Fibroblast of pulmonary artery (primary cell): Measurements from ENCODE around the gene SUFU.
A peak's percentile ranks its signal among the peaks of the same experiment; 100 is the strongest.

ENCODE experiments used
- DNase-seq: peaks from one replicate; pipeline ENCODE4 v3.0.0-alpha.2; 2010; ENCODE audit warnings: low read depth
- H3K4me3 ChIP-seq: replicated peaks from 2 replicates; pipeline ENCODE4 v1.5.1; 2011; ENCODE audit warnings: low read depth, mild to moderate bottlenecking, control low read depth, low read length, moderate library complexity
- TF ChIP-seq, protein P1 (sequence below): IDR thresholded peaks from 2 replicates; pipeline ENCODE4 v1.5.1; 2011; ENCODE audit warnings: mild to moderate bottlenecking, control low read depth, low read length, inconsistent platforms; ENCODE audit errors: missing control alignments

SUFU gene

DNA sequence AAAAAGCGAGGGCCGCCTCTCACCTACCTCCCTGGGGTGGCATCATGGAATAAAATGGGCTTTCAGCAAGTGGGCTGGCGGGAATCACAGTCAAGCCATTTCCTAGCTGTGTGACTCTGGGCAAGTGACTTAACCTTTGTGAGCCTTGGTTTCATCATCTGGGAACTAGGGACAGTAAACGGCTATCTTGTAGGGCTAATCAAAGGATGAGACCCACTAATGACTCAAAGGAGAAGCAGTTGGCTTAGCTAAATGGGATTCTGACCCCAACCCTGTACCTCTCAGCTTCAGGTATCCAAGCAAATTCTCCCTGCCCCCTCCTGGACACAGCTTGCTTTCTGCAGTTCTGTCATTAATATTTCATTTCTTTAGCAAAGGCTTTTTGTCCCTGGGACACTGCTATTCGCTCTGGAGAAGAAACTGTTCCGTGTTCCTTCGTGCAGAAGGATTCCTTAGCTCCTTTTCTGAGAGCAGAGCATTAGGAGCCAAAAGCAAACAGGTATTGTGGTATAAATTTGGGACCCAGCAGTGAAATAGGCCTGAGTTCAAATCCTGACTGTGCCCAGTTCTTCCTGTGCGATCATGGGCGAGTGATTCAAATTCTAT is 166.4 kb downstream of the SUFU start:
- no peak for DNase-seq
- TF ChIP-seq, protein P1, sequence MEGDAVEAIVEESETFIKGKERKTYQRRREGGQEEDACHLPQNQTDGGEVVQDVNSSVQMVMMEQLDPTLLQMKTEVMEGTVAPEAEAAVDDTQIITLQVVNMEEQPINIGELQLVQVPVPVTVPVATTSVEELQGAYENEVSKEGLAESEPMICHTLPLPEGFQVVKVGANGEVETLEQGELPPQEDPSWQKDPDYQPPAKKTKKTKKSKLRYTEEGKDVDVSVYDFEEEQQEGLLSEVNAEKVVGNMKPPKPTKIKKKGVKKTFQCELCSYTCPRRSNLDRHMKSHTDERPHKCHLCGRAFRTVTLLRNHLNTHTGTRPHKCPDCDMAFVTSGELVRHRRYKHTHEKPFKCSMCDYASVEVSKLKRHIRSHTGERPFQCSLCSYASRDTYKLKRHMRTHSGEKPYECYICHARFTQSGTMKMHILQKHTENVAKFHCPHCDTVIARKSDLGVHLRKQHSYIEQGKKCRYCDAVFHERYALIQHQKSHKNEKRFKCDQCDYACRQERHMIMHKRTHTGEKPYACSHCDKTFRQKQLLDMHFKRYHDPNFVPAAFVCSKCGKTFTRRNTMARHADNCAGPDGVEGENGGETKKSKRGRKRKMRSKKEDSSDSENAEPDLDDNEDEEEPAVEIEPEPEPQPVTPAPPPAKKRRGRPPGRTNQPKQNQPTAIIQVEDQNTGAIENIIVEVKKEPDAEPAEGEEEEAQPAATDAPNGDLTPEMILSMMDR, result no peak
- no peak overlapping the region for H3K4me3 ChIP-seq

DNA sequence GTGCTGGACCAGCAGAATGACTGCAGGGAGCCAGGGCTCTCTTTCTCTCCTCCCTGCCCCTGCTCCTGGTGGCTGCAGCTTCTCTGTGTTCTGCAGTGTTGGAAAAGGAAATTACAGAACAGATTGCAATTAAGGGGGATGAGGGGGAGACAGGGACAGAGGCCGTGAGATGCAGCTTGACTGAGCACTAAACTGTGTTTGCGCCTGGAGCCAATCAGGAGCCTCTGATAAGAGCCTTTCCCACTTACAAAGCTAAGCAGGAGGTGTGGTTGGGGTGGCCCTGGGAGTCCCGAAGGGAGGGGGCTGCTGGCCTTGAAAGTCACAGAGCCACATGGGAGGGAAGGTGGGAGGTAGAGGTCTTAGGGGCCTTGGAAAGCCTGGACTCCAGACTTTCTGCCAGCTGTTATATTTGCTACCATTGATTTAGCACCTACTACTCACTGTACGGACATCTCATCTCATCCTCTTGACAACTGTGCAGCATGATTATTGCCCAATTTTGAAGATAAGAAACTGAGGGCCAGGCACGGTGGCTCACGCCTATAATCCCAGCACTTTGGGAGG is 167.2 kb downstream of the SUFU start:
- no peak overlapping the region for H3K4me3 ChIP-seq
- TF ChIP-seq, protein P1, result no peak
- DNase-seq, result no peak

DNA sequence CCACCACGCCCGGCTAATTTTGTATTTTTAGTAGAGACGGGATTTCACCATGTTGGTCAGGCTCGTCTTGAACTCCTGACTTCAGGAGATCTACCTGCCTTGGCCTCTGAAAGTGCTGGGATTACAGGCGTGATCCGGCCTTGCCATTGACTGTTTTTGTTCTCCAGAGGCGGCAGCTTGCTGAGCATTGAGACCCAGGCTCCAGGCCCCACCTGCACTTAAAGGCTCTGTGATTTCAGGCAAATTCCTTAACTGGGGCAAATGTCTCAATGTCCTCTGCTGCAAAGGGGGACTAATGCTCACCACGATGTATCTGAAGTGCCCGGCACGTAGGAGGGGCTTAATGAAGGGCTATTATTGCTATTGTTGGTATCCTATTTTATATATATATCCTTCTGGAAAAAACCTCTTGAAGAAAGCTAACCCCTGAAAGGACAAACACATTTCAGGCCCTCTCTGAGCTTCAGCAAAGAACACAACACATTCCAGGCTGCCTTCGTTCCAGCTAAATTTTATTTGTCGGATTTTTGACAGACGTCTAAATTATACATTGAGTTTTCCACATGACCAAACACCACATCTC is 169.6 kb downstream of the SUFU start:
- no peak for DNase-seq
- TF ChIP-seq, protein P1, result no peak
- H3K4me3 ChIP-seq, result no peak overlapping the region

DNA sequence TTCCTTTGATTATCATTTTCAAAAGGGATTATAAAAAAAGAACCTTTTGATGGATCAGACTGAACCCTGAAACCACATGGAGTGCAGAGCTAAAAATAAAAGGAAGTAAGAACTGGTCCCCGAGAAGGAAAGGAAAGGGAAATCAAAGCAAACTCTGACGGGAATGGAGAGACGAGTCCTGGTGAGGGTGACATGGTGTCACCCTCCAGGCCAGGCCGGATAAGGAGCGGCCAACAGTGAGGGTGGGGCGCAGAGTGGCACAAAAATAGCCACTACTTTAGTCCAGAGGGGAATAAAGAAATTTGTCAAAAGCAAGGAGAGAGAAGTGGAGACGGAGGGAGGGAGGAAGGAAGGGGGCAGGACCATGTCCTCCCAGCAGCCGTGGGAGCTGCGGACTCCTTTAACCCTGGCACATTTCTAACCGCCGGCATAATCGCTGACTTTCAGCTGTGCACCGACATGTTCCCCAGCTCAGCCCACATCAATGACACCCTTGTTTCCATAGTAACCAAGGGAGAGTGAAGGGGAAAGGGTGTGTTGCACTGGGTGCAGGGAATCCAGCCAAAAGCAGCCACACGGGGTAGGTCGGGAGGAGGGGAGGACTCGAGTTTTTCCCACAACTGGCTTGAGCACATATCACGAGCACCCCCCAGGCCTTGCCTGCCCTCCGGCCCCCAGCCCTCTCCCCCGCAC is 170.2 kb downstream of the SUFU start:
- peak; percentile 86 for DNase-seq
- peak overlapping the region; percentile 15 for H3K4me3 ChIP-seq
- TF ChIP-seq, protein P1, result no peak

DNA sequence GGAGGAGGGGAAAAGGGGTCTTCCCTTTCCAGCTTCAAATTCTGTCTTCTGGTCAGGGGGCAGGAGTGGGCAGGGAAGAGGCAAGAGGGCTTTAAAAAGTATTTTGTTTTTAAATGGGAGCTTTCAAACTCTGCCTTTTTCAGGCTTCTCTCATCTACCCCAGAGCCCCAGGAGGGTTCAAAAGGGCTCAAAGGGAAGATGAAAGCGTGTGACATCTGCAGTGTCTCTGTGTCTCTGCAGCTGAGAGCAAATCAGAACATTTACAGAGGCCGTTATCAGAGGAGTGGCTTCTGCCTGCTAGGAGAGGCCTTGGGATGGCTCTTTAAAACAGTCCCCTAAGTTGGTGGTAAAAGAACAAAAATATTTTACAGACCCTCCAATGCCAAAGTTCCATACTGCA is 170.8 kb downstream of the SUFU start:
- no peak for DNase-seq
- TF ChIP-seq, protein P1, result no peak
- H3K4me3 ChIP-seq, result no peak overlapping the region

DNA sequence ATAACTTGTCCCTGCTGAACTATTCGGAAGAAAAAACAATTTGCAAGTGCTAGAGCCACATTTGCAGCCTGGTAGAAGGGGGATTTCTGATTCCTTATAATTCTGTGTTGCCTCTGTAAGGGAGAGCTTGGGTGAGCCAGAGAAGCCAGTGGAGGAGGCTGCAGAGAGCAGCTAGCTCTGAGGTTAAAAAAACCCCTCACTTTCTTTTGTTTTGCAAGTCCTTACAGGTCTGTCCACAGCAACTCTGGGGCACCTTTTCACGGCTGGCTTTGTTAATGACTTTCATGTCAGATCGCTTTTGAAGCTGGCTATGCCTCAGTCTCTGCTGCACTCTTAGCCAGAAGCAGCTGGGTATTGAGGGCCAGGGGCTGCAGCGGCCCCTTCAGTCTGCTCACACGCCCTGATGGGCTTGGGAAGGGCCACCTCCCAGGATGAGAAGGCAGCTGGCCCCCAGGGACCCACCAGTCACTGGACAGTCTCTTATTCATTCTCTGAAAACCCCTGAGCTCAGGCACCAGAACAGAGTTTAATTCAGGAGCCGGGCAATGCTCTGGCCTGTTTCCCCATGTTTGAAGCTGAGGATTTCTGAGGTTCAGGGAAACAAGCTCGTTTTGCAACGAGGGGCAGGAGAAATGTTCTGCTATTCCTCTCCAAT is 171.4 kb downstream of the SUFU start:
- TF ChIP-seq, protein P1, result no peak
- no peak overlapping the region for H3K4me3 ChIP-seq
- DNase-seq, result no peak
